GM19395 (cell line): Measurements from ENCODE around the gene TPX2.

Experiments used
- ATAC-seq: cut with Tn5 transposase; IDR thresholded peaks from one replicate; pipeline ENCODE4 v1.9.1; 2021; ENCODE audit warnings: mild to moderate bottlenecking, moderate library complexity; ENCODE audit not compliant: unreplicated experiment

The TPX2 gene

GRCh38 chr20:31758991-31759390, 19.9 kb downstream of the TPX2 start:
- ATAC-seq, result no peak

- no peak for ATAC-seq
These were observed 20.9 kb downstream of the TPX2 start for GRCh38 chr20:31759836-31760518.

GRCh38 chr20:31760519-31761240, 21.6 kb downstream of the TPX2 start:
- no peak for ATAC-seq

GRCh38 chr20:31764641-31765305, 25.7 kb downstream of the TPX2 start:
- ATAC-seq, result no peak

GRCh38 chr20:31767805-31768204, 28.7 kb downstream of the TPX2 start:
- ATAC-seq, result no peak

DNA sequence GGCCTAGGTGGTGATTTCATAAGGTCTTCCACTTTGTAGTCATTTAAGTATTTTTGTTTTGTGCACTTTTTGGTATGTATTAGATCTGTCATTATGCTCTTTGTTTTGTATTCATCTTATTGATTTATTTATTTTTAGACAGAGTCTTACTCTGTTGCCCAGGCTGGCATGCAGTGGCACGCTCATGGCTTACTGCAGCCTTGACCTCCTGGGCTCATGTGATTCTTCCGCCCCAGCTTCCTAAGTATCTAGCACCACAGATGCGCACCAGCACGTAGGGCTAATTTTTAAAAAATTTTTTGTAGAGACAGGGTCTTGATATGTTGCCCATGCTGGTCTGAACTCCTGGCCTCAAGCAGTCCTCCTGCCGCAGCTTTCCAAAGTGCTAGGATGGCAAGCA, 30.6 kb downstream of the TPX2 start:
- ATAC-seq, result no peak

- no peak for ATAC-seq
These were observed 31.2 kb downstream of the TPX2 start for GRCh38 chr20:31770243-31770642.

DNA sequence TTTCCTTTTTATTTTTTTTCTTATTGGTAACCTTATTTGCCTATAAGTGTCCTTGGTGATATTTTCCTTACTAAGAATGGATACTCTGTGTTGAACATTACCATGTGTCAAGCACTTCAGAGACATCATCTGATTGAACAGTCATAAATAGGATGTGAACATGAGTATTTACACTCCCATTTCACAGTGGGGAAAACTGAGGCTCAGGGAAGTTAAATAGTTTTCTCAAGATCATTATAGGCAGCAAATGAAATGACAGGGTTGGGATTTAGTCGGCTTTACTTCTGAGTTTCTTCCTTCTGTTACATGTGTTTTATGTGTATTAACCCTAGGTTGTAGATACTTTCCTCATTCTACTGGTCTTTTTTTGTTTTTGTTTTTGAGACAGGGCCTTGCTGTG, 35.3 kb downstream of the TPX2 start:
- no peak for ATAC-seq

- ATAC-seq, result no peak
These were observed 41.7 kb downstream of the TPX2 start for GRCh38 chr20:31780839-31781238.

- no peak for ATAC-seq
These were observed 42.9 kb downstream of the TPX2 start for GRCh38 chr20:31781945-31782344.

DNA sequence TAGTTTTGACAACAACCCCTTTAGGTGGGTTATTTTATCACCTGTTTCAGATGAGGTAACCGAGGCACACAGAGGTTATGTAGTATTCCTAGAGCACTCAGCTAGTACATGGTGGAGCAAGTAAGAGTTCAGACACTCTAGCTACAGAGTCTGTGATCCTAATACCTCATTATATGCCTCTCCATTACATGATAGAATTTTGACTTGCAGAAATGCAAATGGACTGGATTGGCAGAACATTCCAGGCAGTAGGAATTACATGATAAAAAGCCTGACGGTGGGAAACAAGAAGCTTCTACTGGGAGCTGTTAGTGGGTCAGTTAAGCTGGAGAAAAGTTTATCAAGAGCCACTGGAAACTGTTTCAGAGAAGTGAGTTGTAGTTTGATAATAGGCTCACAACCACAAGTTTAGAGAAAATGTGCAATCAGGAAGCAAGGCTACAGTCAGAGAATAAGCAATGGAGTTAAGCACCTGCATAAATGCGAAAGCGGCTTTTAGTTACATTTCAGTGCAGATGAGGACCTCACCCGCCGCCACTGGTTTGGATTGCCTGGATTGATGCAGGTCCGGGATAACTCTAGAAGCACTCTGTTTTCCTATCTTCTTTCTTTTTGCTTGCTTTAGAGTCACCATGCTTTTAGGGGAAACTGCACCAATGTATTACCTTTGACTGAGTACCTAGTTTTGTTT, 45.4 kb downstream of the TPX2 start:
- no peak for ATAC-seq

DNA sequence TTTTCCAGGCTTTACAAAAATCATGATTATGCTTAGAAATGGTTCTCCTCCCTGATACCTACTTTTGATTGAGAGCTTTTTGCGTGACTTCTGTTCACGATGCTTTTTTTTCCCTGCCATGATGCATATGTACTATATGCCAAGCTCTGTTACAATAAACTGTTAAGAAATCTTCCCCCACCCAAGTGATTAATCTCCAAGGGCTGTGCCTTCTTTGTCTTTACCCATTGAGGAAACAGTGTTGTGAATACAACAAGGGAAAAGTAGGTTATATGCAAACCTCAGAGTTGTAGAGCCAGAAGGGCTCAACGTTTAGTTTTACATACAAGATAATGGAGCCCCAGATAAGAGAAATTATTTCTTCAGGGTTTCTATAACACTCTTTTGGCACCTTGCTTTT, 46.0 kb downstream of the TPX2 start:
- ATAC-seq, result no peak

DNA sequence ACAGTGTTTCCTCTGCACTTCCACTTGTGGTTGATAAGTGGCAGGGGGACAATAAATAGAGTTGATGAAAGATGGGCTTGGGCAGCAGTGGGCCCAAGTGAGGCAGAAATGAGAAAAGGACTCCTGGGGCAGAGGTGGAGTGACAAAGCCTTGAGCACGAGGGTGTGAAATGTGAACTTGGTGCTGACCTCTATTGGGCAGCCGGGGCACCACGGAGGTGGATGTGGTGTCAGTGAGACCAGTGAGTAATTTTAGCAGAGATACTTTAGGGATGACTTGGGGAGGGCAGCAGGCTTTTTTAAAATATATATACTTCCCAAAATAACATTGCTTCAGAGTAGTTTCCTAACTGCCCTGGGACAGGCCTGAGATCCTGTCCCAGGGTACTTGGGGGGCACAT, 49.5 kb downstream of the TPX2 start:
- no peak for ATAC-seq

DNA sequence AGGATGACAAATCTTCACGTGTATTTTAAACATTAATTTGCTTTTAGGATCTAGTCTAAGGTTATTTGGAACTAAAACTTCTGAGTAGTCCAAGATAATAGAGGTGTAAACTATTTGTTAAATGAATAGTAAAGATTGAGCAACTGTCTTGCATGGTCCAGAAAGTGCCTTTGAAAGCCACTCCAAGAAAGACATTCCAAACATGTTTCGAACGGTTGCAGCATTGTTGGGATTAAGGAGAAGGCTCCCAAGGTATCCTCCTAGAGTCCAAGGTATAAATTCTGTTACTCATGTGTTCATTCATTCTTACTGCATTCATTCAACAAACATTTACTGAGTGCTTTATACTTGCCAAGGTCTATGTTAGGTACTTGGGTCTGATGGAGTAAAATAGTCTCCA, 51.3 kb downstream of the TPX2 start:
- no peak for ATAC-seq

GRCh38 chr20:31797364-31797763, 58.3 kb downstream of the TPX2 start:
- ATAC-seq, result no peak

GRCh38 chr20:31801508-31801907, 62.4 kb downstream of the TPX2 start:
- no peak for ATAC-seq

- ATAC-seq, result no peak
These were observed 64.6 kb downstream of the TPX2 start for GRCh38 chr20:31803552-31804291.

DNA sequence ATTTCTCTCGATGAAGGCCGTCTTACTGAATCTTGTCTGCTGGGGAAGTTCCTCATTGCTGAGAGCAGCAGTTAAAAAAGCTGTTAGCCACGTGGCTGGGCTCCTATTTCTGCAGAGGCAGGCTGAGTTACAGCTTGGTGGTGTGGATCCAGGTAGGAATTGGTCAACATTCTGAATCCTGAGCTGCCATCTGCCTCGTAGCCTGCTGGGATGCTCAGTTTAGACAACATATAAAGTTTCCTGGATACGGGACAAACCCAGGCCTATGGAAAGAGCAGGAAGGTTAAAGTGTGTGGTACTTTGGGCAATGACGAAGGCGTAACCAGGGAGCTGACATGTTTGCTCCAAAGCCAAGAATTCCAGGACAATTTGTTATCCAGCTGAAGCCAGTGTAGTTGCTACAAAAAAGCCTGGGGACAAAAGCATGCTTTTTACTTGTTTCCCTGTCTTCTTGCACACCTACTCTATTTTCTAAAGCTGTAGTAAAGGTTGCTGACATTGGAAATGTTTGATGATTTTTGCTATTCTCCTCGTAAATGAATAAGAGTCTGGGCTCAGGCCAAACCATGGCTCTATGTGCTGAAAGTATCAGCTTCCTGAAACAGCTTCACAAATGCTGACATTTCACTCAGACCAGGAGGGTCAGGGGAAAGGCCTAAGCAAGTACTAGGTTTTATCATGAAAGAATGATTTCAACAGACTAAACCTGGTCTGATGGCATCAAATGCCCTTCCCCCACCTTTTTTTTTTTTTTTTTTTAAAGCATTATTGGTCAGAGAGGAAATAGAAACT, 67.7 kb downstream of the TPX2 start:
- no peak for ATAC-seq

GRCh38 chr20:31808481-31808880, 69.4 kb downstream of the TPX2 start:
- ATAC-seq, result no peak

DNA sequence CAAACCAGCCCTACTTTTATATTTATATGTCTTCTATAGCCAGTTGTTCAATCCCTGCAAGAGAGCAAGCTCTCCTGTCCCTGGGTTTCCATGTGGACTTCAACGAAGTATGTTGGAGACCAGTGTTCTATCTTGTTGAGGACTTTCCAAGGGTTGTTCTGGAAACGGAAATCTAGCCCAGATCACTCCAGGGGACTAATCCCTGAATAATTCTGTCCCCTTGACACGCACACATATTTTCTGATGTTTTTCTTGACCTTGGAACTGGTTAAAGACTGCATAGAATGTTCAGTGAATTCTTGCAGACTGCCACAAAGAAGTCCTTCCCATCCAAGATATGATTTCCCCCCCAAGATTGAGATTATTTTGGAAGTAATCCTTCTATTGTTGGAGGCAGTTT, 70.6 kb downstream of the TPX2 start:
- no peak for ATAC-seq
